Endothelial cell of umbilical vein (primary cell): ENCODE results near the gene BTNL9. TPM values are rescaled to one million over a fixed set of nuclear protein-coding genes. Genes with fewer than 3 reads are reported as not detected.

ENCODE experiments used
- BruUV-seq: library from RNA; stranded (reverse); fragments of 400-500 nt; replicated peaks from 2 replicates; lab custom pipeline; 2021; lab: Mats Ljungman, UMichigan
- CTCF ChIA-PET: fragments of 300-600, 350-600 bp; sonication (Branson Sonifier 250); formaldehyde crosslinking; loops from one replicate; lab custom pipeline; 2021; ENCODE audit warnings: antibody characterized with exemption, inconsistent platforms; lab: Charles Lee
- POLR2A ChIA-PET: fragments of 300-600, 350-600 bp; sonication (Branson Sonifier 250); formaldehyde crosslinking; loops from one replicate; lab custom pipeline; 2021; ENCODE audit warnings: antibody characterized with exemption, inconsistent platforms; lab: Charles Lee
- DNase-seq: peaks from one replicate; pipeline ENCODE4 v3.0.0-alpha.2; 2011; ENCODE audit warnings: low read depth, low spot score
- FAIRE-seq: peaks from 2 replicates; lab custom pipeline; 2011; peaks lifted over from hg19 to GRCh38; lab: Jason Lieb, UNC
- H2AFZ ChIP-seq: 2 replicates; pipeline ENCODE4 v1.6.0; 2012; ENCODE audit warnings: low read depth, low read length, control low read depth, inconsistent platforms
- H3K27ac ChIP-seq: 2 replicates; pipeline ENCODE4 v1.5.1; 2011; ENCODE audit warnings: low read depth, mild to moderate bottlenecking, control low read depth, low read length, moderate library complexity; ENCODE audit not compliant: insufficient read depth
- H3K27me3 ChIP-seq, 2 experiments: 2 replicates each; pipeline versions ENCODE4 v1.6.0 to v1.6.1; 2011; ENCODE audit warnings: low read length in 2 of 2, mixed read lengths in 1 of 2; ENCODE audit not compliant: control insufficient read depth in 2 of 2, insufficient read depth in 2 of 2
- H3K36me3 ChIP-seq, 2 experiments: 2 replicates in 1 of 2; 3 replicates in 1 of 2; pipeline ENCODE4 v1.5.1; 2011; ENCODE audit warnings: low read length in 2 of 2, mild to moderate bottlenecking in 1 of 2, moderate library complexity in 1 of 2; ENCODE audit not compliant: control insufficient read depth in 2 of 2, insufficient read depth in 2 of 2; ENCODE audit errors: extremely low read depth in 1 of 2
- H3K4me1 ChIP-seq: 3 replicates; pipeline ENCODE4 v1.5.1; 2011; ENCODE audit warnings: mild to moderate bottlenecking, low read length; ENCODE audit not compliant: control insufficient read depth, insufficient read depth; ENCODE audit errors: extremely low read depth
- H3K4me2 ChIP-seq: 2 replicates; pipeline ENCODE4 v1.6.1; 2011; ENCODE audit warnings: low read length, control low read depth, mixed read lengths; ENCODE audit not compliant: insufficient read depth
- H3K4me3 ChIP-seq, 3 experiments: fragments of 200-600 bp in 1 of 3; sonication (generic), shearing (Covaris generic) in 1 of 3; replicated peaks in 1 of 3; 2 replicates each; pipeline ENCODE4 v1.5.1; 2011 to 2016; ENCODE audit warnings: control low read depth in 3 of 3, low read length in 3 of 3, mild to moderate bottlenecking in 2 of 3, inconsistent platforms in 1 of 3, low read depth in 1 of 3, moderate library complexity in 1 of 3; ENCODE audit not compliant: insufficient read depth in 1 of 3
- H3K79me2 ChIP-seq: 2 replicates; pipeline ENCODE4 v1.6.0; 2012; ENCODE audit warnings: low read length, inconsistent platforms; ENCODE audit not compliant: control insufficient read depth, insufficient read depth
- H3K9ac ChIP-seq: replicated peaks from 2 replicates; pipeline ENCODE3; 2011; ENCODE audit warnings: low read length, control low read depth; ENCODE audit not compliant: insufficient read depth; ENCODE audit errors: extremely low read depth
- H3K9me1 ChIP-seq: replicated peaks from 3 replicates; pipeline ENCODE4 v1.6.0; 2011; ENCODE audit warnings: mild to moderate bottlenecking, low read length; ENCODE audit not compliant: control insufficient read depth, insufficient read depth; ENCODE audit errors: extremely low read depth
- H3K9me3 ChIP-seq: replicated peaks from 2 replicates; pipeline ENCODE4 v1.5.1; 2012; ENCODE audit warnings: low read length, inconsistent platforms; ENCODE audit not compliant: control insufficient read depth, insufficient read depth
- H4K20me1 ChIP-seq: replicated peaks from 2 replicates; pipeline ENCODE3; 2011; ENCODE audit warnings: mild to moderate bottlenecking, low read length; ENCODE audit not compliant: control insufficient read depth, insufficient read depth; ENCODE audit errors: extremely low read depth
- EZH2 ChIP-seq: IDR thresholded peaks from 2 replicates; pipeline ENCODE4 v1.6.1; 2012; ENCODE audit warnings: borderline replicate concordance, low read depth, mild to moderate bottlenecking, moderate library complexity, low read length, inconsistent platforms; ENCODE audit not compliant: severe bottlenecking
- FOS ChIP-seq: IDR thresholded peaks from 2 replicates; pipeline ENCODE4 v1.6.1; 2011; ENCODE audit warnings: mild to moderate bottlenecking, low read length, moderate library complexity, borderline replicate concordance; ENCODE audit not compliant: insufficient read depth
- GATA2 ChIP-seq: IDR thresholded peaks from 2 replicates; pipeline ENCODE4 v1.7.0; 2011; ENCODE audit warnings: low read depth, mild to moderate bottlenecking, moderate library complexity, mixed read lengths, low read length; ENCODE audit not compliant: insufficient read length, insufficient read depth
- JUN ChIP-seq: IDR thresholded peaks from 2 replicates; pipeline ENCODE4 v1.6.1; 2011; ENCODE audit warnings: borderline replicate concordance, low read depth; ENCODE audit not compliant: insufficient read length, insufficient read depth
- MYC ChIP-seq: IDR thresholded peaks from one replicate; pipeline ENCODE4 v1.6.1; 2011; ENCODE audit warnings: mild to moderate bottlenecking, low read depth, low read length
- POLR2A ChIP-seq: IDR thresholded peaks from 2 replicates; pipeline ENCODE4 v1.6.1; 2012; ENCODE audit warnings: low read depth, mild to moderate bottlenecking, control low read depth, low read length
- POLR2AphosphoS5 ChIP-seq: IDR thresholded peaks from 2 replicates; pipeline ENCODE4 v1.6.1; 2012; ENCODE audit warnings: low read depth, mild to moderate bottlenecking, control low read depth, low read length, moderate library complexity; ENCODE audit not compliant: insufficient read depth
- dilution Hi-C: fragments of 300-500 bp; cut with MboI; formaldehyde crosslinking; loops from one replicate; pipeline ENCODE4 v1.15.0; 2019; ENCODE audit warnings: low sequenced_read_pairs; ENCODE audit not compliant: extremely low pct_ligation_motif_present
- intact Hi-C: fragments of 100-400 bp; cut with micrococcal nuclease; formaldehyde crosslinking; loops from one replicate; pipeline ENCODE4 v1.10.0; 2022
- polyA plus RNA-seq, 4 experiments: library from polyadenylated mRNA; depleted of rRNA in 3 of 4; stranded (reverse) in 3 of 4; unstranded in 1 of 4; fragments of >200 nt; gene quantifications; 2 replicates each; pipeline versions ENCODE4 v1.2.1 to v1.2.3, GENCODE V29; 2011 to 2012; ENCODE audit warnings: missing spikeins in 1 of 4
- total RNA-seq: library from RNA; stranded (reverse); gene quantifications from 2 replicates; pipeline ENCODE4 v1.2.3, GENCODE V29; 2021
- TF ChIP-seq, protein P1 (sequence below): IDR thresholded peaks from 2 replicates; pipeline ENCODE4 v1.6.1; 2011; ENCODE audit not compliant: insufficient read depth, insufficient read length
- TF ChIP-seq, protein P2 (sequence below), 2 donors: IDR thresholded peaks; 1 replicate in 1 of 2; 2 replicates in 1 of 2; pipeline ENCODE4 v1.5.1; 2011; ENCODE audit warnings: low read length in 2 of 2, mild to moderate bottlenecking in 2 of 2, moderate library complexity in 2 of 2, control low read depth in 1 of 2, inconsistent platforms in 1 of 2, low read depth in 1 of 2; ENCODE audit not compliant: insufficient read depth in 1 of 2; ENCODE audit errors: extremely low read depth in 1 of 2

Gene BTNL9
- total and polyA plus RNA-seq, 2 donors (not counting 3 experiments of a cell fraction or from before 2014, with no cell fraction given): 0.13 to 0.33 TPM

DNA sequence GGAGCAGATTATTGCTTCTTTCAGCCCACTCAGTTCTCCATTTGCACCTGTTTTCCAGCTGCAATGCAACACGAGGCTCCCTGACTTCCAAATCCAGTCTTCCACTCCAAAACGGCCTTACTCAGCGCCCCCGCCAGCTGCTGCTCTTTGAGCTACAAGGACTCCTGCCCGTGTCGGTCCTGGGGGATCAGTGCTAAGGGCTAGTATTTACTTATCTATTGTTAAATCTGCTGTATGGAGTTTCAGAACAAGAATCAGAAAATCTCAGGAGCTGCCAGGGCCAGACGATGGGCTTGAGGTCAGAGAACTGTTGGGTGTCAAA, 46.8 kb downstream of the BTNL9 start:
- H4K20me1 ChIP-seq: no peaks in the 10 kb centered on the region
- no peaks in the 10 kb centered on the region for H3K4me1 ChIP-seq
- no peaks in the 10 kb centered on the region for H3K9me1 ChIP-seq
- no peak for FAIRE-seq
- no TSS peak for BruUV-seq
- no peak overlapping the region for H3K9ac ChIP-seq
- no peak for DNase-seq
- H3K4me2 ChIP-seq: no peak overlapping the region
- no peaks in the 10 kb centered on the region for H3K36me3 ChIP-seq
- no peak for TF ChIP-seq GATA2
- no peak for TF ChIP-seq POLR2AphosphoS5
- TF ChIP-seq FOS: no peak
- no peak for TF ChIP-seq EZH2
- TF ChIP-seq JUN: no peak
- no peak for TF ChIP-seq MYC
- no peak for TF ChIP-seq POLR2A
- TF ChIP-seq, protein P1, sequence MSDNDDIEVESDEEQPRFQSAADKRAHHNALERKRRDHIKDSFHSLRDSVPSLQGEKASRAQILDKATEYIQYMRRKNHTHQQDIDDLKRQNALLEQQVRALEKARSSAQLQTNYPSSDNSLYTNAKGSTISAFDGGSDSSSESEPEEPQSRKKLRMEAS: no peak
- TF ChIP-seq, protein P2, sequence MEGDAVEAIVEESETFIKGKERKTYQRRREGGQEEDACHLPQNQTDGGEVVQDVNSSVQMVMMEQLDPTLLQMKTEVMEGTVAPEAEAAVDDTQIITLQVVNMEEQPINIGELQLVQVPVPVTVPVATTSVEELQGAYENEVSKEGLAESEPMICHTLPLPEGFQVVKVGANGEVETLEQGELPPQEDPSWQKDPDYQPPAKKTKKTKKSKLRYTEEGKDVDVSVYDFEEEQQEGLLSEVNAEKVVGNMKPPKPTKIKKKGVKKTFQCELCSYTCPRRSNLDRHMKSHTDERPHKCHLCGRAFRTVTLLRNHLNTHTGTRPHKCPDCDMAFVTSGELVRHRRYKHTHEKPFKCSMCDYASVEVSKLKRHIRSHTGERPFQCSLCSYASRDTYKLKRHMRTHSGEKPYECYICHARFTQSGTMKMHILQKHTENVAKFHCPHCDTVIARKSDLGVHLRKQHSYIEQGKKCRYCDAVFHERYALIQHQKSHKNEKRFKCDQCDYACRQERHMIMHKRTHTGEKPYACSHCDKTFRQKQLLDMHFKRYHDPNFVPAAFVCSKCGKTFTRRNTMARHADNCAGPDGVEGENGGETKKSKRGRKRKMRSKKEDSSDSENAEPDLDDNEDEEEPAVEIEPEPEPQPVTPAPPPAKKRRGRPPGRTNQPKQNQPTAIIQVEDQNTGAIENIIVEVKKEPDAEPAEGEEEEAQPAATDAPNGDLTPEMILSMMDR (IDR thresholded peaks at IDR 0.05; ENCODE audit: extremely low read depth in 1 of 2, insufficient read depth in 1 of 2, low read depth in 1 of 2, low read length in 2 of 2): no peak
- H3K4me3 ChIP-seq: no peak overlapping the region
- no peaks in the 10 kb centered on the region for H3K79me2 ChIP-seq
- H2AFZ ChIP-seq: no peak overlapping the region
- no peaks in the 10 kb centered on the region for H3K9me3 ChIP-seq
- ChIA-PET CTCF (interaction anchor here (1.1 kb wide), 1 partner anchor 9 kb away, joined by 4 read pairs; no protein-coding TSS in a partner anchor), POLR2A (no interaction called here)
- dilution Hi-C loops (no loop called here), intact Hi-C loops (loop anchor here (10.0 kb wide), 1 partner anchor 302 kb away; no protein-coding TSS in a partner anchor)
- no peak overlapping the region for H3K27ac ChIP-seq
- peaks cover 2% of the 10 kb centered on the region in 2 experiments for H3K27me3 ChIP-seq
